ENCODE results near the gene WWC1.

The WWC1 gene

DNA sequence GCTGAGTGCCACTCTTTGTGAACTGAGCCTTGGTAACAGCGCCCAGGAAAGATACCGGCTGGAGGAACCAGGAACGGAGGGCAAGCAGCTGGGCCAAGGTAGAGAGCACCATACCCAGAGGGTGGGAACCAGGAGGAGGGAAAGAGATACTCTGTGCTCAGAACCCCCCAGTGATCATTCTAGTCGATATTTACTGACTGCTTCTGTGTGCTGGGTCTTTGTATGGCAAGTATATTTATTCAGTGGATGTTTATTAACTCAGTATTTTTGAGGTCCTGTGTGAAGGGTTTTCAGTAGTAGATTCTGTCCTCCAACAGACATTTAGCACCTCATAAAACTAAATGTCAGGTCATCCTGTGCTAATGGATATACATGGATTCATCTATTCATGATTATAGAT, 132.5 kb downstream of the WWC1 start:
- TF ChIP-seq CTCF (IDR thresholded peaks at IDR 0.05; ENCODE audit: low read depth, low read length, missing control alignments): no peak
- H3K4me3 ChIP-seq (ENCODE audit: low read depth, low read length): no peak overlapping the region
- DNase-seq (ENCODE audit: low read depth): no peak

- no peak for TF ChIP-seq CTCF (IDR thresholded peaks at IDR 0.05; ENCODE audit: low read depth, low read length, missing control alignments)
- no peak for DNase-seq (ENCODE audit: low read depth)
- H3K4me3 ChIP-seq (ENCODE audit: low read depth, low read length): no peak overlapping the region
These were observed 133.3 kb downstream of the WWC1 start for GRCh38 chr5:168424594-168425323.

GRCh38 chr5:168426007-168426863, 134.8 kb downstream of the WWC1 start:
- no peak for DNase-seq (ENCODE audit: low read depth)
- TF ChIP-seq CTCF (IDR thresholded peaks at IDR 0.05; ENCODE audit: low read depth, low read length, missing control alignments): no peak
- no peak overlapping the region for H3K4me3 ChIP-seq (ENCODE audit: low read depth, low read length)

DNA sequence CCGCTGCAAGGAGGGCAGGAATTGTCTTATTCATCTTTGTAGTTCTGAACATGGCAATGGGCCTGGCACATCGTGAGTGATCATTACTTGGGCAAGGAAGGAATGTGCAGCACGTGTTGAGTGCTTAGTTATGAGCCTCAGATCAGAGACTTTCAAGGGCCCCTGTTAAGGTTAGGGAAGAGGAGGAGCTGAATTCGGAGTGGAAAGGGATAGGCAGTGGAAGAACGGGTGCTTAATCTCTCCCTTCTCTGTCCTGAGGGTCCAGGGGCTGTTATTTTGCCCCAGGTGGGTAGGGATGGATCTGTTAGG, 135.4 kb downstream of the WWC1 start:
- no peak for TF ChIP-seq CTCF (IDR thresholded peaks at IDR 0.05; ENCODE audit: low read depth, low read length, missing control alignments)
- no peak overlapping the region for H3K4me3 ChIP-seq (ENCODE audit: low read depth, low read length)
- no peak for DNase-seq (ENCODE audit: low read depth)

- H3K4me3 ChIP-seq (ENCODE audit: low read depth, low read length): no peak overlapping the region
- DNase-seq (ENCODE audit: low read depth): no peak
- TF ChIP-seq CTCF (IDR thresholded peaks at IDR 0.05; ENCODE audit: low read depth, low read length, missing control alignments): no peak
These were observed 135.8 kb downstream of the WWC1 start for GRCh38 chr5:168427224-168427623.

DNA sequence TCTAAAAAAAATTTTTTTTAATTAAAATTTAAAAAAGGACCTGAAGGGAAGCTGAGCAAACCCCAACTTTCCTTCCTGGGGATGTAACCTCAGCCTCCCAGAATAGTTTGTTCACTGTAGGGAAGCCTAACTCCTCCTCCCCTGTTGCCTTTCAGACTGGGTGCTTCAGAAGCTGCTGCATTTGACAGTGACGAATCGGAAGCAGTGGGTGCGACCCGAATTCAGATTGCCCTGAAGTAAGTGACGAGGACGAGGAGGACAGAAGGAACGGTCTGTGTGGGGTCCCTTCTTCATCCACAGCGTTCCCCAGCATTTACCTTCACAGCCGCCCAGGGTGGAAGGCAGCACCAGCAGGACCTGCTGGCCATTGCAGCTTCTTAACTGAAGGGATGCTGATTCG, 137.1 kb downstream of the WWC1 start:
- TF ChIP-seq CTCF (IDR thresholded peaks at IDR 0.05; ENCODE audit: low read depth, low read length, missing control alignments): no peak
- no peak overlapping the region for H3K4me3 ChIP-seq (ENCODE audit: low read depth, low read length)
- no peak for DNase-seq (ENCODE audit: low read depth)

All from GM12864 (cell line).